Renal pelvis (tissue), 12 donors: Measurements from ENCODE around the gene THAP8. TPM values are rescaled to one million over a fixed set of nuclear protein-coding genes. Genes with fewer than 3 reads are reported as not detected.

Source experiments
- DNase-seq: peaks from one replicate; pipeline ENCODE4 v3.0.0-alpha.2; 2013
- long read RNA-seq, 16 experiments: transcript quantifications; one replicate each; lab custom pipeline, GENCODE V29; 2026
- polyA plus RNA-seq, 3 donors: library from polyadenylated mRNA; unstranded; fragments of 120-200 nt; gene quantifications; one replicate each; pipeline ENCODE4 v1.2.1, GENCODE V29; 2013; ENCODE audit not compliant: insufficient read length in 3 of 3

Gene THAP8, protein sequence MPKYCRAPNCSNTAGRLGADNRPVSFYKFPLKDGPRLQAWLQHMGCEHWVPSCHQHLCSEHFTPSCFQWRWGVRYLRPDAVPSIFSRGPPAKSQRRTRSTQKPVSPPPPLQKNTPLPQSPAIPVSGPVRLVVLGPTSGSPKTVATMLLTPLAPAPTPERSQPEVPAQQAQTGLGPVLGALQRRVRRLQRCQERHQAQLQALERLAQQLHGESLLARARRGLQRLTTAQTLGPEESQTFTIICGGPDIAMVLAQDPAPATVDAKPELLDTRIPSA
- 10 to 100 TPM; 14.0 to 16.5 (median 15.6) TPM for polyA plus RNA-seq
- long read RNA-seq, donor 1, transcript THAP8-201 (4 exons, 1,825 nt) = major isoform, 8 of 9 reads
- long read RNA-seq, donor 1, partial matches to known transcripts = 0 of 9 reads
- long read RNA-seq, donor 1, other reads (novel, unspliced or antisense) = 0 of 9 reads
- long read RNA-seq, donor 2, transcript THAP8-201 (4 exons, 1,825 nt) = major isoform, 16 of 18 reads
- long read RNA-seq, donor 2, partial matches to known transcripts = 0 of 18 reads
- long read RNA-seq, donor 2, other reads (novel, unspliced or antisense) = 0 of 18 reads
- long read RNA-seq, donor 3, transcript THAP8-201 (4 exons, 1,825 nt) = major isoform, 14 of 14 reads
- long read RNA-seq, donor 3, partial matches to known transcripts = 0 of 14 reads
- long read RNA-seq, donor 3, other reads (novel, unspliced or antisense) = 0 of 14 reads
- long read RNA-seq, donor 4, transcript THAP8-201 (4 exons, 1,825 nt) = major isoform, 11 of 11 reads
- long read RNA-seq, donor 4, partial matches to known transcripts = 0 of 11 reads
- long read RNA-seq, donor 4, other reads (novel, unspliced or antisense) = 0 of 11 reads
- long read RNA-seq, donor 5, transcript THAP8-201 (4 exons, 1,825 nt) = major isoform, 5 of 5 reads
- long read RNA-seq, donor 5, partial matches to known transcripts = 0 of 5 reads
- long read RNA-seq, donor 5, other reads (novel, unspliced or antisense) = 0 of 5 reads
- long read RNA-seq, donor 6, transcript THAP8-201 (4 exons, 1,825 nt) = major isoform, 7 of 7 reads
- long read RNA-seq, donor 6, partial matches to known transcripts = 0 of 7 reads
- long read RNA-seq, donor 6, other reads (novel, unspliced or antisense) = 0 of 7 reads
- long read RNA-seq, donor 7, transcript THAP8-201 (4 exons, 1,825 nt) = major isoform, 9 of 30 reads
- long read RNA-seq, donor 7, partial matches to known transcripts = 20 of 30 reads
- long read RNA-seq, donor 7, other reads (novel, unspliced or antisense) = 0 of 30 reads
- long read RNA-seq, donor 8, partial matches to known transcripts = 0 of 3 reads
- long read RNA-seq, donor 8, other reads (novel, unspliced or antisense) = 0 of 3 reads
- long read RNA-seq, donor 9, transcript THAP8-201 (4 exons, 1,825 nt) = major isoform, 10 of 11 reads
- long read RNA-seq, donor 9, partial matches to known transcripts = 0 of 11 reads
- long read RNA-seq, donor 9, other reads (novel, unspliced or antisense) = 0 of 11 reads
- long read RNA-seq, donor 10, partial matches to known transcripts = 0 of 3 reads
- long read RNA-seq, donor 10, other reads (novel, unspliced or antisense) = 0 of 3 reads
- long read RNA-seq, donor 11, partial matches to known transcripts = 0 of 4 reads
- long read RNA-seq, donor 11, other reads (novel, unspliced or antisense) = 0 of 4 reads
- long read RNA-seq, donor 12, transcript THAP8-201 (4 exons, 1,825 nt) = major isoform, 12 of 15 reads
- long read RNA-seq, donor 12, partial matches to known transcripts = 0 of 15 reads
- long read RNA-seq, donor 12, other reads (novel, unspliced or antisense) = 0 of 15 reads
- long read RNA-seq, donor 13, transcript THAP8-201 (4 exons, 1,825 nt) = major isoform, 5 of 6 reads
- long read RNA-seq, donor 13, partial matches to known transcripts = 0 of 6 reads
- long read RNA-seq, donor 13, other reads (novel, unspliced or antisense) = 0 of 6 reads
- long read RNA-seq, donor 14 = 0 reads
- long read RNA-seq, donor 15, transcript THAP8-201 (4 exons, 1,825 nt) = major isoform, 9 of 694 reads
- long read RNA-seq, donor 15, partial matches to known transcripts = 602 of 694 reads
- long read RNA-seq, donor 15, other reads (novel, unspliced or antisense) = 81 of 694 reads
- long read RNA-seq, donor 16, transcript THAP8-201 (4 exons, 1,825 nt) = major isoform, 10 of 11 reads
- long read RNA-seq, donor 16, partial matches to known transcripts = 0 of 11 reads
- long read RNA-seq, donor 16, other reads (novel, unspliced or antisense) = 0 of 11 reads

DNA sequence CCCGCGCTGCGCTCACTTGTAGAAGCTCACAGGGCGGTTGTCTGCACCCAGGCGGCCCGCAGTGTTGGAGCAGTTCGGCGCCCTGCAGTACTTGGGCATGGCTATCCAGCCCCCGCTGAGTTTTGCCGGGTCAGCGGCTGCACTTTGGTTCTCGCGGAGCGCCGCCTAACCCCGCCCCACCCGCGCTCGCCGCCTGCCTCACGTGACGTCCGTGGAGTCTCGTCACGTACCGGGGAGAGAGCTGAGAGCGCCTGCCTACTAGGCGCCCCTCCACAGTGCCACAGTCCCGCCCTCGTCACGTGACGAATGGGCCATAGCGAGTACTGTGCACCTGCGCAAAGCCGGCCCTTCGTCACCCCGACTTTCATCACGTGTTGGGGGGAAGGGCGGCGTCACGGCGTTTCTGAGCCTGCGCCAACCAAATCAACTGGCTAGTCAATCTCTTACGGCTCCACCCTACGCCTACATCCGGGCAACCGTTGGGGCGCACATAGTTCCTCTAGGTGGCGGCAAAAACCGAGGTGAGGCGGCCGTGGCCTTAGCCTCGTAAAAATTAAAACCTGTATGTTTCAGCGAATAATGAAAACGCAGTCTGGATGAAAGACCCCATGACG is at the start of gene THAP8:
THAP8 (minus strand) TSS at position 167 of the 614 bp plus-strand sequence; CDS start at position 99, 68 bp downstream.
- peak; percentile 99 for DNase-seq

GRCh38 chr19:36103040-36103626 is 49.0 kb upstream of the THAP8 start:
- DNase-seq = no peak

DNA sequence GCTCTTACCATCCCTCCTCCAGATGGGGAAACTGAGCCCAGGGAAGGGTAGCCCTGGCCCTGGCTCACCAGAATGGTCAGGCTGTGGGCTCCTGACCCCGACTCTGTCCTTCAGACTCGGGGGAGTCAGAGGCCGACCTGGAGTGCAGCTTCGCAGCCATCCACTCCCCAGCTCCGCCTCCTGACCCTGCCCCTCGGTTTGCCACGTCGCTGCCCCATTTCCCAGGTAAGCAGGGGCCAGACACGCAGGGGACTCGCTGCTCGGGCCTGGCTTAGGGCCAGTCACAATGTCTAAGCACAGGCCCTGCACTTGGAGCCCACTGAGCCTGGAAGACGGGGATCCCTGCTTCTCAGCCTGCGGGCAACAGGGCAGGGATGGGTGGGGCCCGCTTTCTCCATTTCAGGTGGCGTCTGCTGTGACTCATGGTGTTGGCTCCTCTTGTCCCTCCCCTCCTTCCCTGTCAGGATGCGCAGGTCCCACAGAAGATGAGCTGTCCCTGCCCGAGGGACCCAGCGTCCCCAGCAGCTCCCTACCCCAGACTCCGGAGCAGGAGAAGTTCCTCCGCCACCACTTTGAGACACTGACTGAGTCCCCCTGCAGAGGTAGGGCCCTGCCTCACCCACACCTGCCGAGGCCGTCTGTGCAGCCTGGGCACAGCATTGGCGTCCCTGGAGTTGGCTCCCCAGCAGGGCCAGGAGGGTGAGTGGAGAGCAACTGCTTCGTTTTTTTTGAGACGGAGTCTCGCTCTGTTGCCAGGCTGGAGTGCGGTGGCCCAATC is 47.7 kb upstream of the THAP8 start:
- no peak for DNase-seq

DNA sequence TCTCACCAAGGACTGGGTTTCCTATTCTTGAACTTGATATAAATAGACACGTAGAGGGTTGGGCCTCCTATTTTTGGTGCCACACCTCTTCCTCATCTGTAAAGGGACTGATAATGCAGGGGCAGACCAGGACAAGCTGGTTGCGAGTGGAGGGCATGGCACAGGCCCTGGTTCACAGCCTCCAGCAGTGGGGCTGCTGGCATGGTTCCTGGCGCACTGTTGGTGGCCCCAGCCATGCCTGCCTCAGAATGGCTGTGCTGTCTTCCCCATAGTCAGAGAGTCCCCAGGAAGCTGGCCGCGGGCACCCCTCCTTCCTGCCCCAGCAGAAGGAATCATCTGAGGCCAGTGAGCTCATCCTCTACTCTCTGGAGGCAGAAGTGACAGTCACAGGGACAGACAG is 46.4 kb upstream of the THAP8 start:
- DNase-seq = no peak

- no peak for DNase-seq
These were observed 45.2 kb upstream of the THAP8 start for GRCh38 chr19:36099166-36099785.

DNA sequence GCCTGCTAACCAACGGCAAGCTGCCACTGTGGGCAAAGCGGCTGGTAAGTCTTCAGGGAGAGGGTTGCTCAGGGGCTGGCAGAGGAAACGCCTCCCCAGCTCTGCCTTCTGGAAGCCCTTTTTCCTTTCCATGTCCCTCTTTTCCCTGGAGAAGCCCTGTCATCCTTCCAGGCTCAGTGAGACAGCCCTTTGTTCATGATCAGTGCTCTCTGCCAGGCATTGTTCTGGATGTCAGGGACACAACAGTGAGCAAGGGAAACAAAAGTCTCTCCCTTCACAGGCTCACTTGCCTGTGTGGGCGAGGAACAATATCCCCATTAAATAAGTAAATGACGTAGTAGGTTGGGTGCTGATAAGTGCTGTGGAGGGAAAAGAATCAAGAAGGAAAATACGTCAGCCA is 43.0 kb upstream of the THAP8 start:
- DNase-seq = no peak

- no peak for DNase-seq
These were observed 39.6 kb upstream of the THAP8 start for GRCh38 chr19:36093687-36094086.

GRCh38 chr19:36093146-36093662 is 39.1 kb upstream of the THAP8 start:
- DNase-seq = no peak

GRCh38 chr19:36092566-36092965 is 38.5 kb upstream of the THAP8 start:
- DNase-seq = no peak

DNA sequence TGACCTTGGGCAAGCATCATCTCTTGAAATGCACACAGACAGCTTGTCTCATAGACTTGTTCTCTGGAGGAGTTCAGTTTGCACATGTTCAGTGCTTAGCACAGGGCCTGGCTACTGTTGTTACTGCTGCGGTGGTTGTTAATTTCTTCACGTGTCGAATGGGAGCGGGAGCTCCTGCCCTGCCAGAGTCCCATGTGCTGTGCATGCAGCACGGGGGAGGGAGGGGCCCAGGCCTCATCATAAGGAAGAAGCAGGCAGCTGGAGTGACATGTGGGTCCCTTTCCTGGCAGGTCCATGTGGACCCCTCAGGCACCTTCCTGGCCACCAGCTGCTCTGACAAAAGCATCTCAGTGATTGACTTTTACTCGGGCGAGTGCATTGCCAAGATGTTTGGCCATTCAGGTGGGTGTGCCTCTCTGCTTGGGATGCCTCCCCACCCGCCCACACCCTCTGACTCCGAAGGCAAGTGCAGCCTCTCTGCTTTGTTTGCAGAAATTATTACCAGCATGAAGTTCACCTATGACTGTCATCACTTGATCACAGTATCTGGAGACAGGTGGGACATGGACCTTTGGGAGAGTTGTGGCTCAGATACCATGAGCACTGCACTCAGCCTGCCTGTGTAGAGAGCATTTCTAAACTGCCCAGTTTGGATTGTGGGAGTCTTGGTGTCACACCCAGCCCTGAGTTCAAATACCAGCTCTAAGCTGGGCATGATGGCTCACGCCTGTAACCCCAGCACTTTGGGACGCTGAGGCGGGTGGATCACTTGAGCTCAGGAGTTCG is 37.0 kb upstream of the THAP8 start:
- no peak for DNase-seq

- no peak for DNase-seq
These were observed 35.8 kb upstream of the THAP8 start for GRCh38 chr19:36089847-36090246.

DNA sequence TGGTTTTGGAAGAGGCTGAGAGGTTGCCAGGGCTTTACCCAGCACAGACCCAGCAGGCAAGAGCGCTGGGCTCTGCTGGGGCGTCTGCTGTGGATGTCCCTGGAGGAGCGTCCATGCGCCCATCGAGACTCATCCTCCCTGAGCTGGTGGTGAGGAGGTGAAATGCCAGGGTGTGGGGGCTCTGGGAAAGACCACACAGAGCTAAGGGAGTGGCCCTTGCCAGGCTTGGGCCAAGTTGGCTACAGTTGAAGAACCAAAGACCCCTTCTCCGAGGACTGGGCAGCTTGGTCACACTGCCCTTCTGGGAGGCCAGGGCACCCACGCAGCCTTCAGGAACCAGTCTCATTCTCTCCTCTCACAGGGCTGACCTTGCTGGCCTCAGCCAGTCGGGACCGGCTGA is 32.2 kb upstream of the THAP8 start:
- DNase-seq = no peak

- DNase-seq = no peak
These were observed 30.3 kb upstream of the THAP8 start for GRCh38 chr19:36084231-36085009.

DNA sequence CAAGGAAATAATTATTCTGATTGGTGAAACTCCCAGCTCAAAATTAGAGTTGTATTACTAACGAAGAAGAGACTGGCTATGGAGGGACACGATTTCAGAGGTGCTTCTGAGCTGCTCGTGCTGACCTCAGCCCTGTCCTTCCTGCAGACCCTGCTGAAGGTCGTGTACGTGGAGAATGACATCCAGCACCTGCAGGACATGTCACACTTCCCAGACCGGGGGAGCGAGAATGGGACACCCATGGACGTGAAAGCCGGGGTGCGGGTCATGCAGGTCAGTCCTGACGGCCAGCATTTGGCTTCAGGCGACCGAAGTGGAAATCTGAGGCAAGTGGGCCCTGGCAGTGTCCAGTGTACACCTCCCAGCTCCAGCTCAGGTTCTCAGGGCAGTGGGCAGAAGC is 28.8 kb upstream of the THAP8 start:
- DNase-seq = no peak

DNA sequence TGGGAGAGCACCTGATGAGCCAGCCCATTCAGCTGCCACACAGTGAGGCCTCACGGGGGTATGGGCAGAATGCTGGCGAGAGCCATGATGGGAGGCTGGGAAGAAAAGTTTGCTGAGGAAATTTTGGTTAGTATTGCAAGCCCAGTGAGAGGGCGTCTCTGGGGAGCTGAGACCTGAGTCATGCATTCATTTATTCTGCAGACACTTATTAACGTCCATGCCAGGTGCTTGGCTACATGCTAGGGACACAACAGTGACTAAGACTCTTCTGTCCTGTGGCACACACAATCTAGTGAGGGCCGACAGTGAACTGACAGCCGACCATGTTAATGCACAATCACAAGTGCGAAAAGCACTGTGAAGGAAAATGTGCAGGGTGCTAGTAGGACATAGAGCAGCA is 27.8 kb upstream of the THAP8 start:
- no peak for DNase-seq

DNA sequence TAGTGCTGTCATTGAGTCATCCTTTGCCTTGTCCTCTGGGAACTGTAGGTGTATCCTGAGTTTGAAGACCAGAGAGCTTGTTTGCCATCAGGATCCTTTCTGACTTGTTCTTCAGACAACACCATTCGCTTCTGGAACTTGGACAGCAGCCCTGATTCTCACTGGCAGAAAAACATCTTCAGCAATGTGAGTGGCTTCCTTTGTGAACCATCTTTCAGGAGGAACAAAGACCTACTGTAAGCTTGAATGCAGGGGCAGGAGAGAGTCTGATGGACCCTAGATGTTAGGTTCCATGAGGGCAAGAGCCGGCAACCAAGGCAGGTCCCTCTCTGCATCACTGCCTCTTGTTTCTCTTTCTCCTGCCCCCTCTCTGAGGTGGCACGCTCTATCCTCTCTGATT is 27.3 kb upstream of the THAP8 start:
- no peak for DNase-seq
